Stimulated activated CD8-positive, alpha-beta memory T cell treated with anti-CD3 and anti-CD28 coated beads, Interleukin-12 subunit alpha, Interleukin-12 subunit beta, amount 100 ng/mL, for 4 hours (primary cell): Measurements from ENCODE around the gene ZNF600.
"Not testable (repeated sequence)": the region's sequence is repeated elsewhere in the genome, so short reads cannot be mapped to it uniquely, and the experiment has no call there.

ENCODE experiments used
- DNase-seq: peaks from one replicate; pipeline ENCODE4 v3.0.0-alpha.2; 2020; ENCODE audit warnings: low read depth

Gene ZNF600

GRCh38 chr19:52786464-52787354, at the start of gene ZNF600:
ZNF600 (minus strand) TSS chr19:52786791; CDS start chr19:52778888, 7,903 bp downstream.
- DNase-seq, result peak; percentile 50

DNA sequence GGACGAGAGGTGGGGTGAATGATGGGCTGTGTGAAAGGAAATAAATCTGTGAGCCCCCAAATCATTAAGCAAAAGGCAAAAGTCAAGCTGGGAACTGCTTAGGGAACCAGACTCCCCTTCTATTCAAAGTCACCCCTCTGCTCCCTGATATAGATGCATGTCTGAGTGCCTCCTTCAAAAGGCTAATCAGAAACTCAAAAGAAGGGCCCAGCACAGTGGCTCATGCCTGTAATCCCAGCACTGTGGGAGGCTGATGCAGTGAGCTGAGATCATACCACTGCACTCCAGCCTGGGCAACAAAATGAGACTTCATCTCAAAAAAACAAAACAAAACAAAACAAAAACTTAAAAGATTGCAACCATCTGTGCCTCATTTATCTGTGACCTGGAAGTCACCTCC, 47.7 kb upstream of the ZNF600 start:
- DNase-seq, result not testable (repeated sequence)

- not testable (repeated sequence) for DNase-seq
Measured at GRCh38 chr19:52833541-52833940, 47.0 kb upstream of the ZNF600 start.

GRCh38 chr19:52829866-52830265, 43.3 kb upstream of the ZNF600 start:
- DNase-seq, result not testable (repeated sequence)

- no peak for DNase-seq
Measured at GRCh38 chr19:52825765-52826164, 39.2 kb upstream of the ZNF600 start.

DNA sequence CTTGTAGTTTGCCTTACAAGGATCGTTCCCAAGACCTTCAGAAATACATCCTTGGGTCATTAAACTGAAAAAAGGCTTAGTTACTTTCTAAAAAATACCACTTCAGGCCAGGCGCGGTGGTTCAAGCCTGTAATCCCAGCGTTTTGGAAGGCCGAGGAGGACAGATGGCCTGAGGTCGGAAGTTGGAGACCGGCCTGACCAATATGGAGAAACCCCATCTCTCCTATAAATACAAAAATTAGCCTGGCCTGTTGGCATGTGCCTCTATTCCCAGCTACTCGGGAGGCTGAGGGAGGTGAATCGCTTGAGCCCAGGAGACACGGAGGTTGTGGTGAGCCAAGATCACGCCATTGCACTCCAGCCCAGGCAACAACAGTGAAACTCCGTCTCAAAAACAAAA, 37.1 kb upstream of the ZNF600 start:
- no peak for DNase-seq

GRCh38 chr19:52821204-52821960, 34.8 kb upstream of the ZNF600 start, which contains the start of gene ZNF28:
ZNF28 (minus strand) TSS chr19:52821633; CDS start chr19:52817958, 3,675 bp downstream.
- DNase-seq, result peak; percentile 52

DNA sequence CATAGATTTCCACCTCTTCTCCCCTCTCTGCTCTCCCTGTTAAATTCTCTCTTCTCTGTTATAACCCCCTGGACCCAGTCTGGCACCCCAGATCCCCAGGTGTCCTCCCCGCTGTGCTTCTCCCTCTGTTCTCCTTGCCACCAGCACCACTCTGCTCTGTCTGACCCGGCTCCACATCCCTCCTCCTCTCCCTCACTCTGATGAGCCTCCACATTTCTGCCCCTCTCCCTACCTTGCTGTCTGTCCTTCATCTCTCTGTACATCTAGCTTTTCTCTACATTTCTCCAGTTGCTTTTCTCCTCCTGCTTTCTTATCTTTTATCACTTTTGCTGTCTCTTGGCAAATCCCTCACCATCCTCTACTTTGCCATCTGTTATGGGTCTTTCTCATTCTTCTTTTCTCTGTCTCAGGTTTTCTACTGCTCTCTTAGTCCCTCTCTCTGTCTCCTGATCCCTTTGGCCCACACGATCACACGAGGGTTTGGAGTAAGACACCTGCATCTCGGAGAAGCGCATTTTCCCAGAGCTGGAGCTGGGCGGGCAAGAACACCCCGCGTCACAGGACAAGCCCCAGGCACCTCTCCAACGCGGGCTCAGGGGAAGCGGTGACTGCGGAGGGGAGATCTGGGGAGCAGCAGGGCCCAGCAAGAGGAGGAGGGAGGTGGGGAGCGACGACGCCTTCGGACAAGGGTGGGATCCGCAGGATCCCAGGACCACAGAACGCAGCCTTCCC, 34.0 kb upstream of the ZNF600 start:
- not testable (repeated sequence) for DNase-seq

DNA sequence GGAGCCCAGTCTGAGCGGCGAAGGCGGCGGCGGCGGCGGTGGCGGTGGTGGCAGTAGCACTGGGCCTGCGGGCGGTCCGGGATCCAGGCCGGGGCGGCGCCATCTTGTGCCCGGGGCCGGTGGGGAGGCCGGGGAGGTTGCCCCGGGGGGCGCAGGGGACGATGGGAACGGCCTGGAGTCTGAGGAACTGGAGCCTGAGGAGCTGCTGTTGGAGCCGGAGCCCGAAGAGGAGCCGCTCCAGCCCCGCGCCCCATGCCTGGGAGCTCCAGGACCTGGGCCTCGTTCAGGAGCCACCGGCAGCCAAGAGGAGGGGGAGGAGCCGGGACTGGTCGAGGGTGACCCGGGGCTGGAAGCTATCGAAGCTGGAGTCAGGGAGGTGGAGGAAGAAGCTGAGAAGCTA, 23.2 kb upstream of the ZNF600 start:
- no peak for DNase-seq

GRCh38 chr19:52799950-52800640, 13.5 kb upstream of the ZNF600 start:
- DNase-seq, result not testable (repeated sequence)

DNA sequence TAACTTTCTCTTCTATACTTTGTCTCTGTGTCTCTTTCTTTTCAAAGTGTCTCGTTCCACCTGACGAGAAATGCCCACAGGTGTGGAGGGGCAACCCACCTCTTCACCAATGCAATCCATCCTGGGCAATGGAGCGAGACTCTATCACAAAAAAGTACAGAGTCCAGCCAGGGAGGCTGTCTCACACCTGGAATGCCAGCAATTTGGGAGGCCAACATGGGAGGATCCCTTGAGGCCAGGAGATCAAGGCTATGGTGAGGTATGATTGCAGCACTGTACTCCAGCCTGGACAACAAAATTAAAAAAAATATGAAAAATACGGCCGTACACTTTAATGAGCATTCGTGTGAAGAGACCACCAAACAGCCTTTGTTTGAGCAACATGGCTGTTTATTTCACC, 2.8 kb upstream of the ZNF600 start:
- DNase-seq, result no peak

- DNase-seq, result no peak
Measured at GRCh38 chr19:52786078-52786463, 520 bp downstream of the ZNF600 start.

DNA sequence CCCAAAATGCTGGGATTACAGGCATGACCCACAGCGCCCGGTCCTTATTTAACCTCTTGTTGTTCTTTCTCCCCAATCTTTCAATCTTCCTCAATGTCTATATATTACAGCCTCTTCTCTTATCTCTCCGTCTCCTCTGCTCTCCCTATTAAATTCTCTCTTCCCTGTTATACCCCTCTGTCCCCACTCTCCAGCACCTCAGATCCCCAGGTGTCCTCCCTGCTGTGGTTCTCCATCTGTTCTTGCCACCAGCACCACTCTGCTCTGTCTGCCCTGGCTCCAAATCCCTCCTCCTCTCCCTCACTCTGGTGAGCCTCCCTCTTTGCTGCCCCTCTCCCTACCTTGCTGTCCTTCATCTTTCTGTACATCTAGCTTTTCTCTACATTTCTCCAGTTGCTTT, 1.1 kb downstream of the ZNF600 start:
- no peak for DNase-seq

DNA sequence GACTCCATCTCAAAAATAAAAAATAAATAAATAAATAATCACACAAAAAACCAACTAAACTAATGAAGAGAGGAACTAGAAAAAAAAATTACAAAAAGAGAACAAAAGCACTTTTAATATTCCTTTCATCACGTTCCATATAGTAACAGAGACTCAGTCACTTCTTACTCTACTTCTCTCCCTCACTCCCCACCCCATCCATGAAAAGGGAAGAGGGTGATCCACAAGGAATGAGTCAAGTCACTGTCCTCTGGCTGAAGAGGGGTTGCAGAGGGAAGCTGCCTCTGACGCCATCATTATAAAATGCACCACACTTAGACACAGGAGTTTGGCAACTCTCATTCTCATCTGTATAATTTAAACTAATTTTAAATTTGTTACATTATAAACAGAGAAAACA, 3.7 kb downstream of the ZNF600 start:
- DNase-seq, result not testable (repeated sequence)

- DNase-seq, result peak; percentile 42
Measured at GRCh38 chr19:52778811-52779210, 7.8 kb downstream of the ZNF600 start.

- DNase-seq, result not testable (repeated sequence)
Measured at GRCh38 chr19:52756447-52756846, 30.1 kb downstream of the ZNF600 start.

DNA sequence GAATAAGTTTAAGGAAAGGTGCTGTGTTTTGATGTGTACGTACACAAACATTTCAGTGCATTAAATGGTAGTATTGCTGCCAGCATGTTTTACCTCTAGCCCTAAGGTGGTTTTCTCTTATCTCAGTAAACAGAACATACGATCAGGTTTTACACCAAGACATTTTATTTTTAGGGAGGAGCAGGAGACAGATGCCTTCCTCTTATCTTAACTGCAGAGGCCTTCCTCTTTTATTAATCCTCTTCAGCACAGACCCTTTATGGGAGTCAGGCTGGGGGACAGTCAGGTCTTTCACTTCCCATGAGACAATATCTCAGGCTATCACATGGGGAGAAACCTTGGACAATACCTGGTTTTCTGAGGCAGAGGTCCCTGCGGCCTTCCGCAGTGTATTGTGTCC, 36.8 kb downstream of the ZNF600 start:
- no peak for DNase-seq

GRCh38 chr19:52748336-52748950, 38.1 kb downstream of the ZNF600 start:
- DNase-seq, result no peak

- not testable (repeated sequence) for DNase-seq
Measured at GRCh38 chr19:52745919-52746318, 40.7 kb downstream of the ZNF600 start.

DNA sequence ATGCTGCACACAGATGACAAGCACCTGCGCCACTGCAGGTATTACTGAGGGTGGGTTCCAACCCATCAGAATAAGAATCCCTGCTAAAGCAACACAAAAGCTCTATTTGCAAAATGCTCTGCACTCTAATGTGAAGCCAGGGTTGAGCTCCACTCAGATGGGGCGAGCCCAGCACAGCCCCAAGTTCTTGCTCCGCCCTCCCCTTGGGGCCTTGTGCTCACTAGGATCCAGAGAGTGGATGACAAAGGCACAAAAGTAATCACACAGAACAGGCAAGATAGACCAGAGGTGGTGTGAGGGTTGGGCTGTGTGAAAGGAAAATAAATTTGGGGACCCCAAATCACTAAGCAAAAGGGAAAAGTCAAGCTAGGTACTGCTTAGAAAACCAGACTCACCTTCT, 43.5 kb downstream of the ZNF600 start:
- DNase-seq, result no peak

GRCh38 chr19:52742516-52742915, 44.1 kb downstream of the ZNF600 start:
- DNase-seq, result no peak
